ENCODE data around the gene DNA2. TPM values are rescaled to one million over a fixed set of nuclear protein-coding genes. Genes with fewer than 3 reads are reported as not detected.
"Not testable (repeated sequence)": the region's sequence is repeated elsewhere in the genome, so short reads cannot be mapped to it uniquely, and the experiment has no call there.

DNA2 gene
- total RNA-seq, 1 donor from 2014 or later: 1.4 TPM

DNA sequence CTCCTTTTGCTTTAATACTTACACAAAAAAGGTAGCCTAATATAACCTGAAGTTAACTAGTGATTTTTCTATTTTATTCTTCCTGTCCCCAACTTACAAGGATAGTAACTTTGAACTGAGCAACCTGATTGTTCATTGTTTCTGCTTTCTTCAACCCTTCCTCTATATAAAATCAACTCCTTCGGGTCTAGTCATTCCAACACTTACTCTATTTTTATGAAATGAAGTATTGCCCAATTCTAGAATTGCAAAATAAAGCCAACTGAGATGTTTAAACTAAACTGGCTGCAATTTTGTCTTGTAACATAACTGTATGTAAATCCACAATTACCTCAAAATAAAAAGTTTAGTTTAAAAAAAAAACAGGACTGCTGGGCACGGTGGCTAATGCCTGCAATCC, 20.3 kb upstream of the DNA2 start:
- H3K27ac ChIP-seq: no peak overlapping the region
- H3K4me3 ChIP-seq: no peak overlapping the region
- no peak for DNase-seq (ENCODE audit: low spot score in 2 of 2)
- no peaks in the 10 kb centered on the region for H3K9me3 ChIP-seq
- TF ChIP-seq, protein P1, sequence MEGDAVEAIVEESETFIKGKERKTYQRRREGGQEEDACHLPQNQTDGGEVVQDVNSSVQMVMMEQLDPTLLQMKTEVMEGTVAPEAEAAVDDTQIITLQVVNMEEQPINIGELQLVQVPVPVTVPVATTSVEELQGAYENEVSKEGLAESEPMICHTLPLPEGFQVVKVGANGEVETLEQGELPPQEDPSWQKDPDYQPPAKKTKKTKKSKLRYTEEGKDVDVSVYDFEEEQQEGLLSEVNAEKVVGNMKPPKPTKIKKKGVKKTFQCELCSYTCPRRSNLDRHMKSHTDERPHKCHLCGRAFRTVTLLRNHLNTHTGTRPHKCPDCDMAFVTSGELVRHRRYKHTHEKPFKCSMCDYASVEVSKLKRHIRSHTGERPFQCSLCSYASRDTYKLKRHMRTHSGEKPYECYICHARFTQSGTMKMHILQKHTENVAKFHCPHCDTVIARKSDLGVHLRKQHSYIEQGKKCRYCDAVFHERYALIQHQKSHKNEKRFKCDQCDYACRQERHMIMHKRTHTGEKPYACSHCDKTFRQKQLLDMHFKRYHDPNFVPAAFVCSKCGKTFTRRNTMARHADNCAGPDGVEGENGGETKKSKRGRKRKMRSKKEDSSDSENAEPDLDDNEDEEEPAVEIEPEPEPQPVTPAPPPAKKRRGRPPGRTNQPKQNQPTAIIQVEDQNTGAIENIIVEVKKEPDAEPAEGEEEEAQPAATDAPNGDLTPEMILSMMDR (IDR thresholded peaks at IDR 0.05): no peak
- intact Hi-C loops (cut with DNase I): no loop called here
- H3K27me3 ChIP-seq: no peaks in the 10 kb centered on the region
- no peaks in the 10 kb centered on the region for H3K4me1 ChIP-seq
- peaks cover 22 to 68% of the 10 kb centered on the region in 2 donors for H3K36me3 ChIP-seq

DNA sequence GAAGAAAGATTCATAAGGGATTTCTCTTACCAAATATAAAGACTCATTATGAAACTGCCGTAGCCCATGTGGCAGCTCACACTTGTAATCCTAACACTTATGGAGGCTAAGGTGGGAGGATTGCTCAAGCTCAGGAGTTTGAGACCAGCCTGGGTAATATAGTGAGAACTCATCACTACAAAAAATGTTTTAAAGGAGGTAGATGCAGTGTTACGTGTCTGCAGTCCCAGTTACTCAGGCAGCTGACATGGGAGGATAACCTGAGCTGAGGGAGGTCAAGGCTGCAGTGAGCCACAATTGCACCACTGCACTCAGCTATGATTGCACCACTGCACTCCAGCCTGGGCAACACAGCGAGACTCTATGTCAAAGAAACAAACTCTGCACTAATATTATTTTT, 18.1 kb upstream of the DNA2 start:
- Histone ChIP-seq H3K27ac (no peak overlapping the region), H3K27me3 (no peaks in the 10 kb centered on the region), H3K4me3 (no peak overlapping the region), H3K36me3 (peaks cover 42 to 80% of the 10 kb centered on the region in 2 donors), H3K9me3 (no peaks in the 10 kb centered on the region), H3K4me1 (no peaks in the 10 kb centered on the region)
- TF ChIP-seq, protein P1 (IDR thresholded peaks at IDR 0.05): no peak
- no peak for DNase-seq (ENCODE audit: low spot score in 2 of 2)
- intact Hi-C loops (cut with DNase I): no loop called here

DNA sequence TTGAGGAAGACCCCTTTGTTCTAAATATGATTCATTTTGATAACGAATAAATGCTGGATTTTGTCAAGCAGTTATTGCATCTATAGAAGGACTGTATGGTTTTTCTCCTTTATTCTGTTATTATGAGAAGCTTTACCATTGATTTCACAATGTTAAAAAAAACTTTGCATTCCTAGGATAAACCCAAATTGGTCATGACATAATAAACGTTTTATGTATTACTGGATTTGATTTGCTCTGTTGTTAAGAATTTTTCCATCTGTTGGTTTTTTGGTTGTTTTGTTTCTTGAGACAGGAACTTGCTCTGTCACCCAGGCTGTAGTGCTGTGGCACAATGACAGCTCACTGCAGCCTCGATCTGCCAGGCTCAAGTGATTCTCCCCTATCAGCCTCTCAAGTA, 2.2 kb upstream of the DNA2 start:
- Histone ChIP-seq H3K27ac (no peak overlapping the region), H3K9me3 (no peaks in the 10 kb centered on the region), H3K4me3 (no peak overlapping the region), H3K27me3 (no peaks in the 10 kb centered on the region), H3K36me3 (no peaks in the 10 kb centered on the region), H3K4me1 (peaks cover 3 to 10% of the 10 kb centered on the region in 2 donors)
- DNase-seq (ENCODE audit: low spot score in 2 of 2): no peak
- TF ChIP-seq, protein P1 (IDR thresholded peaks at IDR 0.05): no peak
- intact Hi-C loops (cut with DNase I): no loop called here

DNA sequence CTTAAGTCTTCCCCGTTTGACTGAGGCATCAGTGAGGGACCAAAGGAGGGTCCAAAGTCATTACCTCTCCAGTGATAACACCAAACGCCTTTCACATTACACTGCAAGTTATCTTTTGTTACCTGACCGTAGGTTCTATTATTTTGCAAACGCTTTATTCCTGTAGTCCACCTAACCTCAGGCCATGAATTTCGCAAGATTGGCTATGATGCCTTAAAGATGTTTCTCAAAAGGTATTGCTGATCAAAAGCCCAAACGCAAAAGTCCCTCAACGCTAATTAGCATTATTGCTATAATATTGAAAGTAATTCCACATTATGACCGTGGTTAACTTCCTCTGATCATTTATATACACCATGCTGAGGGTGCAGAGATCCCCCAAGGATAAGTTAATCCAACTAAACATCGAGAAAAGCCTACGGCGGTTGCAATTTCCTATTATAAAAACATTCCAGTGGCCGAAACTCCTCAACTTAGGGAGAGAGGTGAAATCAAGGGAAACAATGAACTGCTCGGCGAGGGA, 649 bp downstream of the DNA2 start:
- intact Hi-C loops (cut with DNase I): no loop called here
- peaks cover 3 to 10% of the 10 kb centered on the region in 2 donors for H3K4me1 ChIP-seq
- H3K4me3 ChIP-seq: peak overlapping the region; percentile 68 to 78

DNA sequence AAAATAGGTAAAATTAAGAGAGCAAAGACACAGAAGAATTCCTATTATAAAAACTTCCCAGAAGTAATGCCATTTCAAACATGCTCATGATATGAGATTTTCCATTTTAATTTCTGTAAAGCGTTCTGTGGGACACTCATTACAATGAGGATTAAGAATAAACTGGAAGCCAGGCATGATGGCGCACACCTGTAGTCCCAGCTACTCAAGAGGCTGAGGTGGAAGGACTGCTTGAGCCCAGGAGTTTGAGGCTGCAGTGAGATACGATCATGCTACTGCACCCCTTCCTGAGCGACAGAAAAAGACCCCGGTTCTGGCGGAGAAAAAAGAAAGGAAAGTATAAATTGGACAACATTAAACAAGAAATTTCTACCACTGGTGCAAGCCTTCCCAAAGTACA, 1.5 kb downstream of the DNA2 start:
- TF ChIP-seq, protein P1 (IDR thresholded peaks at IDR 0.05): no peak
- no peak overlapping the region for H3K4me3 ChIP-seq
- H3K27ac ChIP-seq: no peak overlapping the region
- no peaks in the 10 kb centered on the region for H3K9me3 ChIP-seq
- peaks cover 3 to 10% of the 10 kb centered on the region in 2 donors for H3K4me1 ChIP-seq
- no peaks in the 10 kb centered on the region for H3K27me3 ChIP-seq
- no peak for DNase-seq (ENCODE audit: low spot score in 2 of 2)
- intact Hi-C loops (cut with DNase I): no loop called here
- H3K36me3 ChIP-seq: no peaks in the 10 kb centered on the region

More for the DNA sequence above, 649 bp downstream of the DNA2 start:
- peak overlapping the region in 1 of 2 donors; percentile 45 for H3K27ac ChIP-seq
- TF ChIP-seq, protein P1 (IDR thresholded peaks at IDR 0.05): no peak
- no peaks in the 10 kb centered on the region for H3K27me3 ChIP-seq
- no peak for DNase-seq (ENCODE audit: low spot score in 2 of 2)
- H3K36me3 ChIP-seq: no peaks in the 10 kb centered on the region
- H3K9me3 ChIP-seq: no peaks in the 10 kb centered on the region

DNA sequence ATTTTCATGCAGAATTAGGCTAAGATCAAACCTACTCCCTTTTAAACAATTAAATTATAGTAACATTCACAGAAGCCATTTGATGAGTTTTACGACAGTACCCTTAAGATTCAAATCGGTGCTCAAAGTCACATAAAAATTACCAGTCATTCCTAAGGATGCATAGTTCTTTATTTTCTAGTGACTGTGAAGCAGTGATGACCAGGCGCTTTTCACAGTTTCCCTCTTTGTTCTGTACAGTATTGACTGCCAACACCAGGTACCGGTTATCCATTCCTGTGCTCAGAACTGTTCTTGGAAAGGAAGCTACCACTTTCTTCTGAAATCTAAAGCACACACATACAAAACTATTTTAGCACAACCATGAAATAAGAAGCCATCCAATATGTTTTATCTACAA, 1.9 kb downstream of the DNA2 start:
- H3K36me3 ChIP-seq: no peaks in the 10 kb centered on the region
- H3K9me3 ChIP-seq: no peaks in the 10 kb centered on the region
- H3K27ac ChIP-seq: no peak overlapping the region
- DNase-seq (ENCODE audit: low spot score in 2 of 2): no peak
- intact Hi-C loops (cut with DNase I): no loop called here
- no peaks in the 10 kb centered on the region for H3K27me3 ChIP-seq
- H3K4me3 ChIP-seq: no peak overlapping the region
- TF ChIP-seq, protein P1 (IDR thresholded peaks at IDR 0.05): no peak
- peaks cover 3 to 10% of the 10 kb centered on the region in 2 donors for H3K4me1 ChIP-seq

DNA sequence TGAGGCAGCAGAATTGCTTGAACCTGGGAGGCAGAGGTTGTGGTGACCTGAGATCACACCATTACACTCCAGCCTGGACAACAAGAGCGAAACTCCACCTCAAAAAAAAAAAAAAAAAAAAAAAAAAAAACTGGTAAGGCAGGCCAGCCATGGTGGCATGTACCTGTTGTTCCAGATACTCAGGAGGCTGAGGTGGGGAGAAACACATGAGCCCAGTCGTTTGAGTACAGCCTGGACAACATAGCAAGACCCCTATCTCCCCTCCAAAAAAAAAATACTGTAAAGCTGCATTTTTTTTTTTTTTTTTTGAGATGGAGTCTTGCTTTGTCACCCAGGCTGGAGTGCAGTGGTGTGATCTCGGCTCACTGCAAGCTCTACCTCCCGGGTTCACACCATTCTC, 7.0 kb downstream of the DNA2 start:
- H3K36me3 ChIP-seq; H3K27ac ChIP-seq; H3K4me1 ChIP-seq; intact Hi-C loops (cut with DNase I); H3K27me3 ChIP-seq; DNase-seq (ENCODE audit: low spot score in 2 of 2); H3K4me3 ChIP-seq; H3K9me3 ChIP-seq: not testable (repeated sequence)

Data from ascending aorta (tissue), 2 donors.